GM12878 (cell line): ENCODE measurements around the gene TENT4B. TPM values are rescaled to one million over a fixed set of nuclear protein-coding genes. Genes with fewer than 3 reads are reported as not detected.

Experiments
- ASH2L ChIP-seq: fragments of 300-600, 200-600 bp; sonication (generic); IDR thresholded peaks from 2 replicates; pipeline ENCODE4 v1.6.1; 2017; ENCODE audit warnings: low read depth, mild to moderate bottlenecking, borderline replicate concordance
- CTCF ChIP-seq, 3 experiments: IDR thresholded peaks in 2 of 3; conservative IDR thresholded peaks in 1 of 3; 2 replicates each; pipeline ENCODE4 v1.5.1; 2011; ENCODE audit warnings: low read depth in 3 of 3, low read length in 3 of 3, mild to moderate bottlenecking in 3 of 3, control low read depth in 2 of 3, moderate library complexity in 2 of 3, inconsistent platforms in 1 of 3, mixed read lengths in 1 of 3; ENCODE audit not compliant: control insufficient read depth in 2 of 3, insufficient read depth in 1 of 3; ENCODE audit errors: extremely low read depth in 1 of 3
- E2F8 ChIP-seq: fragments of 450-650 bp; IDR thresholded peaks from 2 replicates; pipeline ENCODE4 v1.6.1; 2018; ENCODE audit warnings: mild to moderate bottlenecking, low read depth, moderate library complexity; ENCODE audit not compliant: partially characterized antibody
- PML ChIP-seq: IDR thresholded peaks from 2 replicates; pipeline ENCODE4 v1.6.1; 2012; ENCODE audit warnings: low read length, inconsistent platforms
- RUNX3 ChIP-seq: IDR thresholded peaks from 2 replicates; pipeline ENCODE4 v1.6.1; 2012; ENCODE audit warnings: low read length, inconsistent platforms
- YY1 ChIP-seq: IDR thresholded peaks from 2 replicates; pipeline ENCODE4 v1.6.1; 2011; ENCODE audit warnings: low read depth, mild to moderate bottlenecking, low read length
- polyA plus RNA-seq, 11 experiments: library from polyadenylated mRNA; depleted of rRNA in 4 of 11; unstranded in 6 of 11; stranded (reverse) in 5 of 11; fragments of >200 nt; fragmentation: Nextera tagmentation in 4 of 11; fragmentation: Illumina TruSeq in 1 of 11; extraction: Ambion mirVana in 4 of 11; extraction: Trizol in 1 of 11; gene quantifications; 1 replicate in 1 of 11; 2 replicates in 10 of 11; pipeline versions ENCODE4 v1.2.1 to v1.2.3, GENCODE V29; 2011 to 2016; ENCODE audit warnings: inconsistent platforms in 2 of 11, missing spikeins in 2 of 11, low read depth in 1 of 11
- total RNA-seq, 4 experiments: library from RNA; depleted of rRNA in 3 of 4; stranded (reverse); fragments of >200 nt in 3 of 4; fragmentation: Illumina TruSeq in 1 of 4; extraction: Trizol in 1 of 4; gene quantifications; 2 replicates each; pipeline versions ENCODE4 v1.2.1 to v1.2.3, GENCODE V29; 2013 to 2021

The TENT4B gene
- total and polyA plus RNA-seq, 10 of the 15 experiments (the other 5 are each of a cell fraction or from before 2014, with no cell fraction given), result 4.4 to 16.7 (median 10.8) TPM

DNA sequence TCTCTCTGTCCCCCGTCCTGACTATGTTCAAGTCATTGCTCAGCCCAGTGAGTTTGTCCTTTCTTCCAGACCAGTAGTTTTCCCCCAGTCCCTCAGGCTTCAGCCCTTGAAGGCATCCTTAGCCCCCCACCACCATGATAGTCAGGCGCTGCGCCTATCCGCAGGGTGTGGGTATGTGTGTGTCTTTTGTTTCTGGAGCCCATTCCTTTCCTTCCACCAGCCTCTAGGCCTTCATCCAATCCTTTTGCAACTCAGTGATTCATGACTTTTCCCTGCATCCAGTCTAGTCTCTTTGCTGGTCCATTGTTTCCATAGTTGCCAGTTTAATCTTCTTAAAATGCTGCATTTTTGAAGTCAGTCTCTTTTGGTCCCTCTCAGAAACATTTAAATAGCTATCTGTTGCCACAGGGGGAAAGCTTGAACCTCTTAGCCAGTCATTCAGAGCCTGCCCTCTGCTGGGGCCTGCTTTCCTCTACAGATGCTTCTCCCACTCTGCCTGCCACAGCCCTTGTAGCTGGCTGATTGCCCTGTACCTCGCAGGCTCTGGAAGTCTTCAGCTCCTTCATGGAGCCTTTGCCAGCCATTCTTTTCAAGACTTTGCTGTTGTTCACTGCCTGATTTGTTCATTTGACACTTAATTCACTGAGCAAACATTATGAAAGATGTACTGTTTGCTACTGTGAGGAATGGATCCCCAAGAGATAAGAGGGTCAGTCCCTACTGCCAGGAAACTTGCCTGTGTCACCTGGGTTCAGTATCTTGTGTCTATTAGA, 57.3 kb downstream of the TENT4B start (continued):
- TF ChIP-seq CTCF (IDR thresholded peaks at IDR 0.05 in 2 of 3, conservative IDR thresholded peaks at IDR 0.05 in 1 of 3; ENCODE audit: control insufficient read depth in 2 of 3, extremely low read depth in 1 of 3, insufficient read depth in 1 of 3, low read depth in 3 of 3, low read length in 3 of 3) (peak; percentile 81 to 92 (median 83)), YY1 (peak; percentile 74), RUNX3 (0 out of 2 replicates have a peak, but pooled peaks have one; percentile 18), PML (no peak), E2F8 (no peak), ASH2L (no peak)
